ENCODE data around the gene TCOF1.

DNA sequence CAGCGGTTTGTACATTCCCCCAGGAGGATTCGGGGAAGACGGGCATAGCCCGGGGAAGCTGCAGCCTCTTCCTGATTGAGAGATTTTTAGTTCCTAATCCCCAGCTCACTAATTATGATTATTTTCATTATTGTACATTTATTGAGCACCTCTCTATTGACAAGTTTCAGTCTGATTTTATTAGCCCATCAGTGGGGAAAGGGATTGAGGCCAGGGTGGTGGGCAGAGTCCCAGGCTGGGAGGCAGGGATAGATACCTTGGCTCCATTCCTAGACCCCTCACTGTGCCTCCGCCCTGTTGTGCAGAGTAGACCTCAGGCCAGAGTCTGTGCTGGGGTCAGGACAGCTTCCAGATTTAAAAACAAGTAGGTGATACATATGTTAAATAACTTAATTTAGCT is 27.2 kb downstream of the TCOF1 start:
- TF ChIP-seq GATA3 (IDR thresholded peaks at IDR 0.05; ENCODE audit: low read depth, low read length) (no peak), GATA2 (IDR thresholded peaks at IDR 0.05; ENCODE audit: low read depth, low read length) (no peak)
